OCI-LY1 (cell line): ENCODE measurements around the gene OR5K2.

Experiments
- EZH2 ChIP-seq: fragments of 200-600 bp; sonication (generic), shearing (Covaris generic); IDR thresholded peaks from 2 replicates; pipeline ENCODE4 v1.8.0; 2017; ENCODE audit warnings: borderline replicate concordance, mixed run types, mild to moderate bottlenecking, antibody characterized with exemption, low read length, moderate library complexity, mixed read lengths
- TF ChIP-seq, protein P1 (sequence below): fragments of 200-600 bp; sonication (generic), shearing (Covaris generic); IDR thresholded peaks from 2 replicates; pipeline ENCODE4 v1.5.1; 2017; ENCODE audit warnings: mild to moderate bottlenecking, antibody characterized with exemption, low read length, moderate library complexity, mixed read lengths

- TF ChIP-seq, protein P1, sequence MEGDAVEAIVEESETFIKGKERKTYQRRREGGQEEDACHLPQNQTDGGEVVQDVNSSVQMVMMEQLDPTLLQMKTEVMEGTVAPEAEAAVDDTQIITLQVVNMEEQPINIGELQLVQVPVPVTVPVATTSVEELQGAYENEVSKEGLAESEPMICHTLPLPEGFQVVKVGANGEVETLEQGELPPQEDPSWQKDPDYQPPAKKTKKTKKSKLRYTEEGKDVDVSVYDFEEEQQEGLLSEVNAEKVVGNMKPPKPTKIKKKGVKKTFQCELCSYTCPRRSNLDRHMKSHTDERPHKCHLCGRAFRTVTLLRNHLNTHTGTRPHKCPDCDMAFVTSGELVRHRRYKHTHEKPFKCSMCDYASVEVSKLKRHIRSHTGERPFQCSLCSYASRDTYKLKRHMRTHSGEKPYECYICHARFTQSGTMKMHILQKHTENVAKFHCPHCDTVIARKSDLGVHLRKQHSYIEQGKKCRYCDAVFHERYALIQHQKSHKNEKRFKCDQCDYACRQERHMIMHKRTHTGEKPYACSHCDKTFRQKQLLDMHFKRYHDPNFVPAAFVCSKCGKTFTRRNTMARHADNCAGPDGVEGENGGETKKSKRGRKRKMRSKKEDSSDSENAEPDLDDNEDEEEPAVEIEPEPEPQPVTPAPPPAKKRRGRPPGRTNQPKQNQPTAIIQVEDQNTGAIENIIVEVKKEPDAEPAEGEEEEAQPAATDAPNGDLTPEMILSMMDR = no peak
- no peak for TF ChIP-seq EZH2
Measured at GRCh38 chr3:98450372-98450771, 47.1 kb upstream of the OR5K2 start.
